GM23248 (cell line): Measurements from ENCODE around the gene TSPOAP1. TPM values are rescaled to one million over a fixed set of nuclear protein-coding genes. Genes with fewer than 3 reads are reported as not detected.

Experiments
- DNase-seq: peaks from one replicate; pipeline ENCODE4 v3.0.0-alpha.2; 2015
- H2AFZ ChIP-seq: fragments of 200-600 bp; sonication (generic); 2 replicates; pipeline ENCODE4 v1.6.1; 2016; ENCODE audit warnings: antibody characterized with exemption
- H3F3A ChIP-seq: fragments of 200-600 bp; sonication (generic); 2 replicates; pipeline ENCODE4 v1.6.1; 2016; ENCODE audit warnings: mild to moderate bottlenecking, antibody characterized with exemption, mixed run types; ENCODE audit not compliant: insufficient read depth
- H3K27ac ChIP-seq: fragments of 200-600 bp; sonication (generic); 2 replicates; pipeline ENCODE4 v1.5.1; 2016; ENCODE audit warnings: mild to moderate bottlenecking
- H3K27me3 ChIP-seq: fragments of 200-600 bp; sonication (generic); replicated peaks from 2 replicates; pipeline ENCODE4 v1.6.1; 2016; ENCODE audit warnings: mild to moderate bottlenecking; ENCODE audit not compliant: insufficient read depth
- H3K36me3 ChIP-seq: fragments of 200-600 bp; sonication (generic); 2 replicates; pipeline ENCODE4 v1.6.1; 2016; ENCODE audit warnings: low read depth, mild to moderate bottlenecking
- H3K4me1 ChIP-seq: fragments of 200-600 bp; sonication (generic); 2 replicates; pipeline ENCODE4 v1.6.1; 2016; ENCODE audit warnings: mild to moderate bottlenecking; ENCODE audit not compliant: insufficient read depth
- H3K4me2 ChIP-seq: fragments of 200-600 bp; sonication (generic); one replicate; pipeline ENCODE4 v1.6.1; 2016; ENCODE audit warnings: mild to moderate bottlenecking; ENCODE audit not compliant: unreplicated experiment
- H3K4me3 ChIP-seq: fragments of 200-600 bp; sonication (generic); 2 replicates; pipeline ENCODE4 v1.5.1; 2016; ENCODE audit warnings: mild to moderate bottlenecking
- H3K79me2 ChIP-seq: fragments of 200-600 bp; sonication (generic); 2 replicates; pipeline ENCODE4 v1.6.1; 2016; ENCODE audit warnings: mild to moderate bottlenecking; ENCODE audit not compliant: insufficient read depth
- H3K9ac ChIP-seq: fragments of 200-600 bp; sonication (generic); 2 replicates; pipeline ENCODE4 v1.6.1; 2016; ENCODE audit warnings: mild to moderate bottlenecking
- H3K9me2 ChIP-seq: fragments of 200-600 bp; sonication (generic); 2 replicates; pipeline ENCODE4 v1.6.1; 2016; ENCODE audit warnings: mixed run types, mild to moderate bottlenecking, moderate library complexity; ENCODE audit not compliant: insufficient read depth
- H3K9me3 ChIP-seq: fragments of 200-600 bp; sonication (generic); one replicate; pipeline ENCODE4 v1.6.1; 2017; ENCODE audit warnings: low read depth
- H4K20me1 ChIP-seq: fragments of 200-600 bp; sonication (generic); 2 replicates; pipeline ENCODE4 v1.6.0; 2016; ENCODE audit not compliant: insufficient read depth
- EZH2 ChIP-seq: fragments of 200-600 bp; sonication (generic); IDR thresholded peaks from 2 replicates; pipeline ENCODE4 v1.6.1; 2018; ENCODE audit warnings: antibody characterized with exemption, mild to moderate bottlenecking; ENCODE audit not compliant: insufficient read depth, poor library complexity, severe bottlenecking
- EZH2phosphoT487 ChIP-seq: fragments of 200-600 bp; sonication (generic); IDR thresholded peaks from 2 replicates; pipeline ENCODE4 v1.6.1; 2018; ENCODE audit warnings: antibody characterized with exemption, moderate library complexity, mild to moderate bottlenecking, low read depth; ENCODE audit not compliant: insufficient read depth
- WGBS, 2 experiments: methylation state at CpG; one replicate each; pipeline ENCODE4 v1.1.6; 2015 to 2017; ENCODE audit warnings: low lambda C conversion rate in 2 of 2, low coverage in 1 of 2; ENCODE audit errors: missing lambda C conversion rate in 2 of 2; 5-methylcytosine and 5-hydroxymethylcytosine counted together
- in situ Hi-C: fragments of 300-500 bp; cut with MboI; formaldehyde crosslinking; loops from 2 replicates; pipeline ENCODE4 v1.15.0; 2020
- polyA plus RNA-seq: library from polyadenylated mRNA; unstranded; fragments of >200 nt; fragmentation: Nextera tagmentation; extraction: Ambion mirVana; gene quantifications from 2 replicates; pipeline ENCODE4 v1.2.1, GENCODE V29; 2016
- total RNA-seq: library from RNA; depleted of rRNA; stranded (reverse); fragments of >200 nt; shearing (Covaris generic); gene quantifications from 2 replicates; pipeline ENCODE4 v1.2.3, GENCODE V29; 2014

TSPOAP1 gene
- total and polyA plus RNA-seq, 2 experiments from 2014 or later = 0.76 to 1.0 TPM

- Histone ChIP-seq H3K4me3 (no peak overlapping the region), H3K36me3 (no peaks in the 10 kb centered on the region), H3K27ac (no peak overlapping the region), H3K4me1 (peaks cover 5% of the 10 kb centered on the region), H2AFZ (no peak overlapping the region), H3K79me2 (no peaks in the 10 kb centered on the region), H3K27me3 (no peaks in the 10 kb centered on the region), H3K9ac (no peak overlapping the region), H3F3A (no peaks in the 10 kb centered on the region), H3K9me2 (no peaks in the 10 kb centered on the region), H3K4me2 (no peak overlapping the region), H3K9me3 (no peaks in the 10 kb centered on the region), H4K20me1 (no peaks in the 10 kb centered on the region)
- TF ChIP-seq EZH2 = no peak
- TF ChIP-seq EZH2phosphoT487 = no peak
- WGBS, 2 experiments = 81 to 88% methylated on average over 16 to 23 of the region's 23 CpGs
- in situ Hi-C loops = no loop called here
- DNase-seq = no peak
Observed at GRCh38 chr17:58330997-58331814, 2.6 kb upstream of the TSPOAP1 start.

DNA sequence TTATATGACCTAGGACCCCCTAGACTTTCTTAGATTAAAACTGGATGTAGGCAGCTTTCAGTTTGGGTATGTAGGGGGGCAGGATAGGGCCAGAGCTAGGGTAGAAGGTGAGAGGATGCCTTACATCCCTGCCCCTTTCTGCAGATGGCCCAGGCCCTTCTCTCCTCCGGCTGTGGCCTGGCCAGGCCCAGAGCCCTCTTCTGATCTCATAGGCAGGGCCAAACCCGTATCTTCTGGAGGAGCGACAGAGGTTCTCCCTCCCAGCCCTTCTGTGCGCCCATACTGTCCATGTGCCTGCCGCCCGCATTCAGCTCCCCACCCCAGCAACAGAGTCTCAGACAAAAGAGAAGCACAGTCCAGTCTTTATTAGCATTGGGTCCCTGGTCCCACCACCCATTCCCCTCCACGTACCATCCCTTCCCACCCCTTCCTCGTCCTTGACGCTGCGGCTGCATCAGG lies 2.0 kb upstream of the TSPOAP1 start:
- 65 to 73% methylated on average over 9 to 10 of the region's 10 CpGs for WGBS, 2 experiments
- H3K9me3 ChIP-seq = no peaks in the 10 kb centered on the region
- no peaks in the 10 kb centered on the region for H3K36me3 ChIP-seq
- no peak overlapping the region for H3K4me2 ChIP-seq
- no peaks in the 10 kb centered on the region for H3K4me1 ChIP-seq
- no peak overlapping the region for H3K9ac ChIP-seq
- TF ChIP-seq EZH2 (no peak), EZH2phosphoT487 (no peak)
- H3K27me3 ChIP-seq = no peaks in the 10 kb centered on the region
- no peaks in the 10 kb centered on the region for H3K9me2 ChIP-seq
- in situ Hi-C loops = no loop called here
- H3F3A ChIP-seq = no peaks in the 10 kb centered on the region
- DNase-seq = no peak
- no peaks in the 10 kb centered on the region for H3K79me2 ChIP-seq
- no peak overlapping the region for H2AFZ ChIP-seq
- H3K4me3 ChIP-seq = no peak overlapping the region
- H4K20me1 ChIP-seq = no peaks in the 10 kb centered on the region
- no peak overlapping the region for H3K27ac ChIP-seq

GRCh38 chr17:58329810-58330537 lies 1.4 kb upstream of the TSPOAP1 start:
- DNase-seq = no peak
- no peaks in the 10 kb centered on the region; the same call in 1 of the 2 replicates for H3K27me3 ChIP-seq

GRCh38 chr17:58329035-58329809 lies 627 bp upstream of the TSPOAP1 start:
- no peak for DNase-seq
- no peaks in the 10 kb centered on the region for H3K9me2 ChIP-seq
- no peak overlapping the region for H3K27ac ChIP-seq
- no peaks in the 10 kb centered on the region for H3K9me3 ChIP-seq
- H3K4me3 ChIP-seq = no peak overlapping the region
- in situ Hi-C loops = no loop called here
- H3K36me3 ChIP-seq = no peaks in the 10 kb centered on the region
- no peak overlapping the region for H3K9ac ChIP-seq
- no peaks in the 10 kb centered on the region for H3F3A ChIP-seq
- H3K4me1 ChIP-seq = no peaks in the 10 kb centered on the region
- WGBS, 2 experiments = 40 to 49% methylated on average over 16 of the region's 16 CpGs
- H4K20me1 ChIP-seq = no peaks in the 10 kb centered on the region
- no peak for TF ChIP-seq EZH2
- TF ChIP-seq EZH2phosphoT487 = no peak
- no peaks in the 10 kb centered on the region for H3K79me2 ChIP-seq
- no peak overlapping the region for H2AFZ ChIP-seq
- no peaks in the 10 kb centered on the region; the same call in 1 of the 2 replicates for H3K27me3 ChIP-seq
- no peak overlapping the region for H3K4me2 ChIP-seq

More at GRCh38 chr17:58329810-58330537, 1.4 kb upstream of the TSPOAP1 start:
- Histone ChIP-seq H3K4me1 (no peaks in the 10 kb centered on the region), H3K4me2 (no peak overlapping the region), H3K79me2 (no peaks in the 10 kb centered on the region), H3K9me3 (no peaks in the 10 kb centered on the region), H3F3A (no peaks in the 10 kb centered on the region), H3K4me3 (no peak overlapping the region), H3K9ac (no peak overlapping the region), H3K27ac (no peak overlapping the region), H2AFZ (no peak overlapping the region), H3K36me3 (no peaks in the 10 kb centered on the region), H3K9me2 (no peaks in the 10 kb centered on the region), H4K20me1 (no peaks in the 10 kb centered on the region)
- in situ Hi-C loops = no loop called here
- no peak for TF ChIP-seq EZH2
- TF ChIP-seq EZH2phosphoT487 = no peak
- WGBS, 2 experiments = 77 to 83% methylated on average over 4 of the region's 4 CpGs
